ENCODE measurements around the gene UBE2Q2.
A peak's percentile ranks its signal among the peaks of the same experiment; 100 is the strongest.
"Not testable (repeated sequence)": the region's sequence is repeated elsewhere in the genome, so short reads cannot be mapped to it uniquely, and the experiment has no call there.

Gene UBE2Q2

DNA sequence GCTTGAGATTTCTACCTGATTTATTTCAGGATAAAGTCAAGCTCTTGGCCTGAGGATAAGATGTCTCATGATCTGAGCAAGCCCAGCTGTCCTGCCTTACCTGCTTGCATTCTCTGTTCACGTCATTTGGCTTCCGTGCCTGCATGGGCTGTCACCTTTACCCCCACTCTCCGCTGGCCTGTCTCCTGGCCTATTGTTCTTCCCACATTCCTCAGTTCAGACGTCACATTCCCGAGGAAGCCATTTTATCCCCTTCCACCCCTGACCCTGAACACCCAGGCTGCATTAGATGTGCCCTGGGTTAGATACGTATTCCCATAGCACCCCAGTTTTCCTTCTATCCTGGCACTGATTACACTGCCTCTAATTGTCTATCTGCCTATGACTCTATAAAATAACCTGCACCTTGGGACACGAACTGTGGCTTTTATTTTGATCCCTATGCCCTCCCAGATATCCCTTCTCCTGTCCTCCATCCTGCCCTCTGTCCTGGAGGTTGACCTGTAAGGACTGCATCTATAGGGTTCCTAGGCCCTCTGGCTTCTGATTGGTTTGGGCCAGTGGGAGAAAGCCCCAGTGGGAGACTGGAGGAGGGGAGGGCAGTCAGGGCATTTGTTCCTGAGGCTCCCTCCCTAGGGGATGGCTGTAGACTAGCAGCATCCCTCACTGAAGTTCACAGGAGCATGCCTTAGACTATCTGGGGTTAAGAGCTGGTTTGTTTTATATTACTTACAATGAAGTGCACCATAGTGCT, 19.2 kb upstream of the UBE2Q2 start:
- no peak for DNase-seq

DNA sequence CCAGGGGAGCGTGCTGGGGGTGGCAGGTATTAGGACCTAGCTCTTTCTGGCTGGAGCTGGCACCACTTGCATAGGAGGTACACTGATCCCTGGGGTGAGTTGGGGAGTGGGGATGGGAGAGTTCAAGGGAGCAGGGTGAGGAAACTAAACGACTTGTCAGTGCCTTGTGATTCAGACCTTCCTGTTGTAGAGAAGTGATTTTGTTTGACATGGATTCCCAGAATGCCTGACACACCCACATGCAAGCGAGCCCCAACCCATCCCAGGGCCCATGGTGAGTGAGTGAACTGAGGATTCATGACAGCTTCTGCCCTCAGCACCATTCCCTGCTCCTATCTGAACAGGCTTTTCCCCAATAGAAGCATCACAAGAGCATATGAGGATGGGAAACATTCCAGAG, 15.6 kb upstream of the UBE2Q2 start:
- DNase-seq, result no peak

DNA sequence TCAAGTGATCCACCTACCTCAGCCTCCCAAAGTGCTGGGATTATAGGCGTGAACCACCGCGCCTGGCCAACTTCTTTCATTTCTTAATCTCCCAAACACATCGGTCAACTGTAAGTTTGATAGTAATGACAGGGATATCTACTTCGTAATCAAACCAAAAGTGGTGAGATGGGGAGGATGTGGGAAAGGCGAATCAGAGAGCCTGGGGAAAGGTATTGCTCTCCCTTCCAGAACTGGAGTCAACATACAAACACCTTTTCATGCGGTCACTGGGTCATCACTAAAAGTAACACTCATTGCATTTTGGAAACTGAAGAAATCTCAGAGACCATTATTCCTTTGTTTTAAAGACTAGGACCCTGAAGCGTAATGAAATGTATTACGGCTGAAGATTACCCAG, 14.8 kb upstream of the UBE2Q2 start:
- DNase-seq, result no peak

DNA sequence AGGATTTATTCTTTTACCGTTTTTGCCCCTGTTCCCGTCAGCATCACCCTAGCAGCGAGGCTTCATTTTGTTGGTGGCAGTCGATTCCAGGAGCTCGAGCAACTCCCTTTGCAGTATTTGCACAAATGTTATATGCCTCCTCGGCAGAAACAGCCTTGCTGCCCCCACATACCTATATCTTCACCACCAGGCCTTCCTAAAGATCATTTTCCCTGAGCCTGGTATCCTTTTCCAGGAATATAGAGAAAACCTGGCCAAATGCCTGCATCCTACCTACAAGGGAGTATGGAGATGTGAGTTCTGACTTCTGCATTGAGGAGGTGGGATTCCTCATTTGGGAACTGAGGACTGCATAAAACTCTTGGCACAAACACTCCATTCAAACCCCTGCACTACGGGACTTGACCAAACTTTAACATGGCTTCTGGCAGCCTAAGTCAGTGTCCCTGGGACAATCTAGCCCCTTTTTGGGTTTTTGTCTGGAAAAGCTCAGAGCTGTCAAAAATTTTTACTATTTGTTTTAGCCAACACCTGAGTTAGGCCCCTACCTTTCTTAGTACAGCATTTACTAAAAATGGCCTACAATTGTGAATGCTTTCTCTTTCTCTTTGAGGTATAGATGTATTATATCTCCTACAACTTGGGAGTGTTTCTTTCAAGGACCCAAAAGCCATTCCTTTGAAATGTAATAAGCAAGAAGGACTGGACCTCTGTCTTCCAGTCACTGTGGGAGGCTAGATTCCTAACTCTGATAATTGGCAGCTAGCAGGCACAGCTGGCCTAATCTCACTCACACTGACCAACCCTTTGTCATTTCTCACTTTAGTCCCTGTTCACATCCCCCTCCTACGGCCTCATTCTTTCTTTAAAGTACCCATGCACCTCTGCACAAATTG, 12.1 kb upstream of the UBE2Q2 start:
- no peak for DNase-seq

DNA sequence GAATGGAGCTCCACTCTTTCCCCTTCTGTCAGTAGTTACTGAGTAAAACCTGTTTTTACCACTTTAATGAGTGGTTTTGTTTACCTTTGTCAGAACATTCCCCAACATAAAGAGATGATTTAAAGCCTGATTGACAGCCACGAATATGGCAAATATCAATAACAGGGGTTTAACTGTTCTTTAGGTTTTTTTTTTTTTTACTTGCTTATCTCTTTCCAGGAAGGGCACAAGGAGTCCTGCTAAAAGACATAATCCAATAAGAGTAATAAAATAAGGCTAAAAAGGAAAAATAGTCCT, 11.5 kb upstream of the UBE2Q2 start:
- no peak for DNase-seq

DNA sequence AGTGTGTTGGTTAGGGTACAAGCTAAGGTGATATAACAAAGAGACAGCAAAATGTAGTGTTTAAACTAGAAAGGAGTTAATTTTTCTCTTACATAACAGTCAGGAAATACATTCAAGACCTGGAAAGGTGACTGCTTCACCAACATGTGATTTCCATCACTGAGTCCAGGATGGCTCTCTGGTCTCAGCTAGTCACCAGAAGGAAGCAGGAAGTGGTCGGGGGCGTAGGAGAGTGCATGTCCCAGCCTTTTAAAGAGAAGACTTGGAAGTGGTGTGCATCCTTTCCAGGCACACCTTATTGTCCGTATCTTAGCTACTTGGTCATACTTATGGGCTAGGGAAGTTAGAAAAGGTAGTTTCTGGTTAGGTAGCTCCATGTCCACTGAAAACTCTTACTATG, 11.1 kb upstream of the UBE2Q2 start:
- no peak for DNase-seq

DNA sequence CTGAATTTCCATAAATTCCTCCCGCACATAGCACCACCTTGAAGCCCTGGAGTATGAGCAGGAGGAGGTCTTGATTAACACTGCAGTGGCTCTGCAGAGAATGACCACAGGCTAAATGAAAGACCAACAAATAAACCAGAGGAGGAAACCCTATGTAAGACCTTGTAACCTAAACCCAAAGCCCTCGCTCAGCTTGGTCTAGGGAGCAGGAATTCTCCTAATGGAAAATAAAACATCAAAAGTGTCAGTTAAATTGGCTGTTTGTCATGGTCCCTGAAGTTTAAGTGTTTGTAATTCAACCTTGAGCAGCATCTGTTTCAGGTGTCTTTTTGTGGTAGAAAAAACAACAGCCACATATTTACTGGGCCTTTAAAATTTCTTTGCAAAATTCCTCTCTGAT, 9.2 kb upstream of the UBE2Q2 start:
- DNase-seq, result no peak

DNA sequence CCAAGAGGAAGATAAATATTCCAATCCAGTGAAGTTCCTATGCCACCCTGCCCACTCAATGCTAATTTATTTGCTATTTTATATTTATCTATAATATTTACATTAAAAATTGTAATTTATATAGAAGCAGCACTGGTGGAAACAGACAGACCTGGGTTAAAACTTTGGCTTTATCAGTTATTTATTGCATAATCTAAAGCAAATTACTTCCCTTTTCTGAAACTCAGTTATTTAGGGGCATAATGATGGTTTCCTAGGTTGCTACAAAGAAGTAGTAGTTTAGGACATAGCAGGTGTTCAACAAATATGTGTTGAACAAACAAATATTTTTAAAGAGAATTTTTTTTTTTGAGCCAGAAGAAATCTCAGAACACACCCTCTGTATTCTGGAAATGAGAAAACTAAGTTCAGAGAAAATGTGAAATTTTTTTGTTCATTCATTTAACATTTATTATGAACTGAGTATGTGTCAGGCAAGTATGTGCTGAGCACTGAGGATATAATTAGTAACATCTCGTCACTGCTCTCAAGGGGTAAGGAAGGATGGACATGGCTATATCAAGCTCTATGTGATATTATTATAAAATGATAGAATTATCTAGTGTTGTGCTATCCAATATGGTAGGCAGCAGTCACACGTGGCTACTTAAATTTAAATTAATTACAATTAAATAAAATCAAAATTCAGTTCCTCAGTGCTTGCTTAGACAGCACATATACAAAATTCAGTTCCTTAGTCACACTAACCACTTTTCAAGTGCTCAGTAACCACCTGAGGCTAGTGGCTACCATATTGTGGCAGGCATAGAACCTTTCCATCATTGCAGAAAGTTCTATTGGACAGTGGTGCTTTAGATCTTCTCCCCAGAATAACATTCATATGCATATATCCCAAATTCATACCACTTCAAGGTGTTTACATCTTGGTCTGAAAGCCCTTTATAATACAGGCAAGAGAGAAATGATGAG, 7.0 kb upstream of the UBE2Q2 start:
- no peak for DNase-seq

DNA sequence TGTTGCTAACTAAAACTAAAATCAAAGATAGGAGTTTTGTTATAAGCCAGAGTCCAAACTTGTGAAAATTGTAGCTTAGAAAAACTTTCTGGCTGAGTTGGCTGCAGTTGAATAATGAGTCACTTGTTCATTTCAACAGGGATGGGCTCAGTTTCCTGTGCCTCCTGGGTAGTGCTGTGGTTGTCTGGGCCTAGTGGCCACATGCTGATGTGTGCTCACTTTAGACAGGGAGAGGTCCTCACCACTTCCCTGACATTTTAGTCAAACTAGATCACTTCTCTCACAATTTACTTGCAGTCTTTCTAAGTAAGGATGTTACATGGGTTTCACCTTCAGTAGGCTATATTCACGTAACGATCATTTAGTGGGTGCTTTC, 6.3 kb upstream of the UBE2Q2 start:
- DNase-seq, result no peak

DNA sequence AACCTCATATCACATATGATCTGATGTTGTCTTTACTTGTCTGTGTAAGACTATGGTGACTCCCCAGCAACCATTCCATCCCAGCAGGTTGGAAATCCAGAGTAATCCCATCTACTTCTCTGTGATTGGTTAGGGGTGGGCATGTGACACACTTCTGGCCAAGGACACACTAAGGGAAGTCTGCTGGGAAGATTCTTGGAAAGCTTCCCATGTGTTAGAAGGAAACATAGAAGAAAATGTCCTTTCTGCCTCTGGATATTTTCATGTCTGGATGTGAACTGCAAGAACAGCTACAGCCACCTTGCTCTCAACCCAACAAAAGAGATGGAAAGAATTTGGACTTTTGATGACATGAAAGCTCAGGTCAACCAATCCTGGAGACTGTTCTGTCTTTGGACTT, 2.6 kb upstream of the UBE2Q2 start:
- DNase-seq, result no peak

DNA sequence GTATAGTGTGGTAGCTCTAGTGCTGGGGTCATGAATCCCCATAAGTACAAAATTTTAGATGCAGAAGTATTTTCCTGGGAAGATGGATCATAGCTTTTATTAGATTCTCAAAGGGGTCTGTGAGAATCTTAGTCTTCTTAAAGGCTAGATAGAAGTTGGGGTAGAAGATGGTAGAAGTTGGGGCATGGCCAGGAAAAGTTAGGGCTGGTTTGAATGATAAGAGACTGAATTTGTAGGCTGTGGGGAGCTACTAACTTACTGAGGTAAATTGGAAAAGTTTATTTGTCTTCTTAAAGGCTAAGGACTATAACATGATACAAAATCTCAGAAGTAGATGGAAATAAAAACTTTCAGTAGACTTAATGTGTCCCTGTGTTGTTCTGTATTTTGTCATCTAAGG, 1.6 kb upstream of the UBE2Q2 start:
- no peak for DNase-seq

DNA sequence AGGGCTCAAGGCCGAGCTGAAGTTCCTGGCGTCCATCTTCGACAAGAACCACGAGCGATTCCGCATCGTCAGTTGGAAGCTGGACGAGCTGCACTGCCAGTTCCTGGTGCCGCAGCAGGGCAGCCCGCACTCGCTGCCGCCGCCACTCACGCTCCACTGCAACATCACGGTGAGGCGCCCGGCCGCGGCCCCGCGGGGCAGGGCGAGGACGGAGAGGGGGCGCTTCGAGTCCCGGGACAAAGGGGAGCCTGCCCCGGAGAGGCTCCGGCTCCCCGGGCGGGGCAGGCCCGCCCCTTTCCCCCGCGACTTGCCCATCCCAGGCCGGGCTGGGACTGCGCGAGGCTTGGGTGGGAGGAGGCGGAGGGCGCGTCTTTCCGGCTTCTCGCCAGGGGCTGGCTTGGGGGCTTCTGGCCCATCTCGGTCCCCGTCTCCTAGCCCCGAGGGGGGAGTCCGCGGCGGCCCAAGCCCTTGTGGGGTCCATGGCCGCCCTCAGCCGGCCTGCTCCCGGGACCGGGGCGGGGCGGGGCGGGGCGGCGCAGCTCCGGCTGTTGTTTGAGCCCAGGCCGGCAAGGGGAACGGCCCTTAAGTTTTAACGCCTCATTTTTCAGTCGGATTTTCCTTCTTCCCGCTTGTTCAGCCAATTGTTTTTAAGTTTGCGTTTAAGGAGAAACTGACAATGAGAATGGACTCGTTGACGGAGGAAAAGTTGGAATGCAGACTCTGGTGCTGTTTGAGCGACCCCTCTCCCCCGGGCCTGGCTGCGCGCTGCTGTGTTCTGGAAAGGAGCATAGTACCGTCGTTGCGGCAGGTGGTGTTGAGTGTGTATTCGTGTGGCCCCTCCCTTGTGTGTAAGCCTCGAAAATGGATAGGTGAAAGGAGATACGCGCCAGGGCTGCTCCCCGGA, 683 bp downstream of the UBE2Q2 start:
- DNase-seq, result peak in 45 of 56 donors; percentile 8 to 73 (median 44)

DNA sequence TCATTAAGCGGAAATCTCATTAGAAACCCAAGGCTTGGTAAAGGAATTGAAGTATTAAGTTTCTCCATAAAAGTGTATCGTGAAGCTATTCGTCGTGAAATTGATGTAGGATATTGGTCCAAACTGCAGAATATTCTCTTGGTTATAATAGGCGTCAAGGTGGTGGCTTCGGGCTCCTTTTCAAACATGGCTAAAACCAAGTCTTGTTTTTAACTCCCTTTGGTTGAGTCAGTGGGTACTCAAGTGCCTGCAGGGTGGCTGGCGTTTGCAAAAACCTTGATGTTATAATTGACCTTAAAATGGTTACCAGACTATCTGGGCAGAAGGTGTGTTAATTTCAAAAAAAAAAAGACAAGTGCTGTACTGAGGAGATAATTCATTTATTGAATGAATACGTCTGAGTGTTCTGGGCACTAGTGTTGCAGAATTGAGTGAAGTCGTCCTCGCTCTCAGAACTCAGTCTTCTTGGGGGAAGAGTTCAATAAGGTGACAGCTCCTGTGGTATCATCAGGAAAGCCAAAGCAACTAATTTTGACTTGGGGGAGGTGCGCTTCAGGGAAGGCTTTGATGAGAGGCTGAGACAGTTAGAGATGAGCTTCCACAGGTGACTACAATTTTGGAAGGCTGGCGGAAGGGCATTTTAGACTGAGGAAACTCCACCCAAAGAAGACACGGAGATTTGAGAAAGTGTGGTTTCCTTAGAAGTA, 1.5 kb downstream of the UBE2Q2 start:
- DNase-seq, result no peak

DNA sequence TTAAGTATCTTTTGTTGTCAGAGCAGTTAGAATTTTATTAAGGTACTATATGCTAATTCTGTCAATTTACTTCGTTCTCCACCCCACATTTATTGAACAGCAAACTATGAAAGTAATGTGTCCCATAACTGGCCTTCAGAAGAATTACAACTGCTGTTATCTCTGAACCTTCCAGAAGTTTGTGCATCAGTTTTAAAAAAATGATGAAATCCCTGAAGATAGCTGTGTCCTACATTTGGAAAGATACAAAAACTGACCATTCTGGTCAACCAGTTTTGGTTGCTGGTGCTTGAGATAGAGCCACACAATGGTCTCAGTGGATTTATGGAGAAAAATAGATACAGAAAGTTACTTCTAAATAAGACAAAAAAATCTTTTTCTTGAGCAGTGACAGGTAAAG, 5.9 kb downstream of the UBE2Q2 start:
- no peak for DNase-seq

DNA sequence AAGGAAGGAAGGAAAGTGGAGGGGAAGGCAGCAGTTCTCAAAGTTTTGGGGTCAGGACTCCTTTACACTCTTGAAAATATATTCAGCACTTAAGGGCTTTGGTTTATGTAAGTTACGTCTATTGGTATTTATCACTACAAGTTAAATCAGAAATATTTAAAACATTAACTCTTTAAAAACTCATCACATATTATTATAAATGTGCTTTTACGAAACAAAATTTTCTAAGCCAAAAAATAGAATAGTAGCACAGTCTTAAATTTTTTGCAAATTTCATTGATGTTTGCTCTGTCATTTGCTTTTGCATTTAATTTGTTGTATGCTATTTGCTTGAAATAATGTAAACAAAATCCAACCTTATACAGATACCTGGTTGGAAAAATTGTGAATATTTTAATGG, 7.5 kb downstream of the UBE2Q2 start:
- DNase-seq, result no peak

DNA sequence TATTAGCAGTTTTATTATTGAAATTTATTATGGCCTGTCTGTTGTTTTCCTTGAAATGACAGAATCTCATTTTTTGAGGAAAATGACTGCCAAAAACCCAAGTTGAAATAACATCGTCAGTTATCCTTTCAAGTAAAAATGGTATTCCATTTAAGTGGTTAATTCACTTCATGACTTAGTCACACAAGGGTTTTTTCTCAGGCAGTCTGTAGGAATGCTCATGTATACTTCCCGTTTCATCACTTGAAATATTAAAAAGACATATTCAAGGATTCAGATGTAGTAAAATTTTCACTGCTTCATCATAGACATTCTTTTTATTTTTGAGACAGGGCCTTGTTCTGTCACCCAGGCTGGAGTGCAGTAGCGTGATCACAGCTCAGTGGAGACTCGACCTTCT, 8.3 kb downstream of the UBE2Q2 start:
- not testable (repeated sequence) for DNase-seq

DNA sequence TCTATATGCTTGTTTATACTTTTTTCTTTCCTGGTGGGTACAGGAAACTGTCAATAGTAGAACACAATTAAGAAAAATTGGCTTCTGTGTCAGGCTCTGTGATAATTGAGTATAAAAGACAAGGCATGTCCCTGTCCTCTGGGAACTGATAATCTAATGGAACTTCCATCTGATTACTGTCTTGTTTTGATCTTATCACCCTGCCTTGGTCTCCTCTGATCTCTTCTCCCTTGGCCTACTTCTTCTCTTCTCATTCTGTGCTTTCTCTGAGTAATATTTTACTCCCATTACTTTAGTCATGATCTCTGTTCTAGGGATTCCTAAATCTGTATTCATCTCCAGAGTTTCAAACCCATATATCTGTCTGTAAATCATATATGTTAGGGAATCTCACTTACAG, 14.6 kb downstream of the UBE2Q2 start:
- DNase-seq, result no peak

DNA sequence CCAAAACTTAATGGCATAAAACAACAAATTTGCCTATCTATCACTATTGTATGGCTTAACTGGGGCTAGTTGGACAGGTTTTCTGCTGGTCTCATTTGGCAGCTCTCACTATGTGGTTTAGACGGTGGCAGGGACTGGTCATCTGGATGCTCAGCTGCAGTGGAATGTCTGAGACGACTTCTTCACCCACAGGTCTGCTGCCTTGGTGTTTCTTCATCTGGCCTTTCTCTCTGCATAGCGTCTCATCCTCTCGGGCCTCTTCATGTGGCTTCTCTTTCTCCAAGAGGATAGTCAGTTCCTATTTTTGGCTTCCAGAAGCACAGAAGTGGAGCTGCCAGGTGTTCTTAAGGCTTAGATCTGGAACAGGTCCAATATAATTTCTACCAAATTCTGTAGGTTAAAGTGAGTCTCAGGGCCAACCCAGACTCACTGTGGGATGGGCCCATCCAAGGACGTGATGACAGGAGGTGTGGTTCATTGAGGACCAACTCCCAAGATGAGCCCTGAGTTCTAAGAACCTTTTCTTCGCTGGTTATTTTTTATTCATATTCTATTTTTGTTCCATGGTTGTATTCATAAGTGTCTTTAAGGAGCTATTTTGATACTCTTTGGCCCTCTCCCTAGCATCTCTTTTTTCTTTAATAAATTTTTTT, 18.6 kb downstream of the UBE2Q2 start:
- DNase-seq, result no peak

DNA sequence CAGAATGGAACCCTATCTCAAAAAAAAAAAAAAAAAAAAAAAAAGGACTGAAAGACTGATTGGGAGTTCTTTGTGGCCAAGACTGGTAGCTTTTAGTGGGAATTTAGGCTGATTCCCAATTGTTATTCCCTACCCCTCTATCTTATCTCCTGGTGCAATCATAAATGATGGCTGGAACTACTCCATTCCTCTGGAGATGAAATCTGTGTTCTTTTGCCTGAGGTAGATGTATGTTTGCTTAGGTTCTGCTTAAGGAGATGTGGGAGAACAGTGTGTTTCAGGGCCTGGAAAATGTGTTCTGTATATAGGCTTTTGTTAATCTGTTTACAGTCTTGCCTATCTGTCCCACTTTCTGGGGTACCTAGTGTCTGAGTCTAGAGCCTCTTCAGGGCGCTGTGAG, 19.5 kb downstream of the UBE2Q2 start:
- DNase-seq, result no peak

All from nucleus accumbens (tissue), 56 donors.